PFSK-1 (cell line): Measurements from ENCODE around the gene FBXO21.

Experiments
- FOXP2 ChIP-seq: optimal IDR thresholded peaks from 2 replicates; pipeline ENCODE3; 2011; ENCODE audit warnings: borderline replicate concordance, control low read depth, inconsistent platforms; ENCODE audit not compliant: insufficient read depth; ENCODE audit errors: extremely low read length, extremely low read depth
- POLR2AphosphoS5 ChIP-seq: IDR thresholded peaks from 2 replicates; pipeline ENCODE4 v1.6.1; 2012; ENCODE audit warnings: low read depth, mild to moderate bottlenecking, control low read depth, low read length, moderate library complexity
- REST ChIP-seq, 2 experiments: IDR thresholded peaks; 2 replicates each; pipeline versions ENCODE4 v1.6.1 to v1.8.0; 2011 to 2012; ENCODE audit warnings: low read depth in 2 of 2, low read length in 2 of 2, control low read depth in 1 of 2, inconsistent platforms in 1 of 2, mild to moderate bottlenecking in 1 of 2, moderate library complexity in 1 of 2; ENCODE audit not compliant: insufficient read depth in 1 of 2
- SIN3A ChIP-seq: IDR thresholded peaks from 2 replicates; pipeline ENCODE4 v1.6.1; 2012; ENCODE audit warnings: mild to moderate bottlenecking, low read length, moderate library complexity, borderline replicate concordance; ENCODE audit not compliant: insufficient read depth
- TAF1 ChIP-seq: IDR thresholded peaks from 2 replicates; pipeline ENCODE4 v1.6.1; 2012; ENCODE audit warnings: low read length, control low read depth, borderline replicate concordance; ENCODE audit not compliant: insufficient read depth

- TF ChIP-seq POLR2AphosphoS5: no peak
- TF ChIP-seq TAF1: no peak
- no peak for TF ChIP-seq REST (IDR thresholded peaks at IDR 0.05; ENCODE audit: insufficient read depth in 1 of 2, low read depth in 2 of 2, low read length in 2 of 2)
- TF ChIP-seq SIN3A: no peak
- no peak for TF ChIP-seq FOXP2
Measured at GRCh38 chr12:117236456-117237001, 46.3 kb upstream of the FBXO21 start.
